HEK293 (cell line): ENCODE measurements around the gene CSTPP1.

ENCODE experiments used
- WT1 ChIP-seq: fragments of 450-650 bp; formaldehyde crosslinking; IDR thresholded peaks from 2 replicates; pipeline ENCODE4 v1.5.1; 2016; ENCODE audit warnings: missing biosample characterization, missing genetic modification characterization
- ZNF114 ChIP-seq: fragments of 450-650 bp; formaldehyde crosslinking; IDR thresholded peaks from 2 replicates; pipeline ENCODE4 v1.5.0; 2017; ENCODE audit warnings: missing biosample characterization, missing genetic modification characterization
- ZNF146 ChIP-seq: fragments of 450-650 bp; formaldehyde crosslinking; IDR thresholded peaks from 2 replicates; pipeline ENCODE4 v1.5.1; 2016; ENCODE audit warnings: missing biosample characterization, missing genetic modification characterization
- ZNF426 ChIP-seq: fragments of 450-650 bp; formaldehyde crosslinking; IDR thresholded peaks from 2 replicates; pipeline ENCODE4 v1.5.1; 2017; ENCODE audit warnings: missing biosample characterization, missing genetic modification characterization, mild to moderate bottlenecking, inconsistent platforms, moderate library complexity
- ZNF549 ChIP-seq: fragments of 450-650 bp; IDR thresholded peaks from 2 replicates; pipeline ENCODE4 v1.5.1; 2018; ENCODE audit warnings: missing biosample characterization, missing genetic modification characterization, mild to moderate bottlenecking, inconsistent platforms, moderate library complexity
- ZNF792 ChIP-seq: fragments of 450-650 bp; formaldehyde crosslinking; IDR thresholded peaks from 2 replicates; pipeline ENCODE4 v1.5.1; 2016; ENCODE audit warnings: missing biosample characterization, missing genetic modification characterization
- TF ChIP-seq, protein P1 (sequence below): fragments of 450-650 bp; formaldehyde crosslinking; IDR thresholded peaks from 2 replicates; pipeline ENCODE4 v1.5.1; 2016; ENCODE audit warnings: missing biosample characterization, missing genetic modification characterization
- TF ChIP-seq, protein P2 (sequence below): fragments of 450-650 bp; formaldehyde crosslinking; IDR thresholded peaks from 2 replicates; pipeline ENCODE4 v1.5.1; 2016; ENCODE audit warnings: missing biosample characterization, missing genetic modification characterization

DNA sequence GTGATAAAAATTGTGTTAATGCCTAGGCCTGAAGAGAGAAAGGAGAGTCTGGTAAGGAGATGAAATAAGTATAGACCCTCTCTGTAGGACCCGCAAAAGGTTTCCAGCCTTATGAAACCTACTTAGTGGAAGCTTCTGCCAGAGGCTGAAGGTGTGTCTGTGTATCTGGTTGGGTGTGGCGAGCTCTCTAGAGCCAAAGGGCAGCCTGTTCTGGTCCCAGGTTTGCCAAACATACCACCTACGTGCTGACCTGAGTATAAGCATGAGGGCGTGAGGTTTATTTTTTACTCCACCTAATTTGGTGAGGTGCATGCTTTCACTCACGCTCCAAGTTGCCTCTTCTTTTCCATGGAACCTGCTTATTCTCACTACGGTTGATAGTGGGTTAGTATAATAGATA, 5.6 kb downstream of the CSTPP1 start:
- TF ChIP-seq ZNF792 (tag by site-specific recombination) (no peak), ZNF114 (tag by site-specific recombination) (no peak), ZNF426 (tag by site-specific recombination) (no peak), ZNF549 (no peak), WT1 (tag by site-specific recombination) (no peak), ZNF146 (tag by site-specific recombination) (no peak)
- TF ChIP-seq, protein P1, sequence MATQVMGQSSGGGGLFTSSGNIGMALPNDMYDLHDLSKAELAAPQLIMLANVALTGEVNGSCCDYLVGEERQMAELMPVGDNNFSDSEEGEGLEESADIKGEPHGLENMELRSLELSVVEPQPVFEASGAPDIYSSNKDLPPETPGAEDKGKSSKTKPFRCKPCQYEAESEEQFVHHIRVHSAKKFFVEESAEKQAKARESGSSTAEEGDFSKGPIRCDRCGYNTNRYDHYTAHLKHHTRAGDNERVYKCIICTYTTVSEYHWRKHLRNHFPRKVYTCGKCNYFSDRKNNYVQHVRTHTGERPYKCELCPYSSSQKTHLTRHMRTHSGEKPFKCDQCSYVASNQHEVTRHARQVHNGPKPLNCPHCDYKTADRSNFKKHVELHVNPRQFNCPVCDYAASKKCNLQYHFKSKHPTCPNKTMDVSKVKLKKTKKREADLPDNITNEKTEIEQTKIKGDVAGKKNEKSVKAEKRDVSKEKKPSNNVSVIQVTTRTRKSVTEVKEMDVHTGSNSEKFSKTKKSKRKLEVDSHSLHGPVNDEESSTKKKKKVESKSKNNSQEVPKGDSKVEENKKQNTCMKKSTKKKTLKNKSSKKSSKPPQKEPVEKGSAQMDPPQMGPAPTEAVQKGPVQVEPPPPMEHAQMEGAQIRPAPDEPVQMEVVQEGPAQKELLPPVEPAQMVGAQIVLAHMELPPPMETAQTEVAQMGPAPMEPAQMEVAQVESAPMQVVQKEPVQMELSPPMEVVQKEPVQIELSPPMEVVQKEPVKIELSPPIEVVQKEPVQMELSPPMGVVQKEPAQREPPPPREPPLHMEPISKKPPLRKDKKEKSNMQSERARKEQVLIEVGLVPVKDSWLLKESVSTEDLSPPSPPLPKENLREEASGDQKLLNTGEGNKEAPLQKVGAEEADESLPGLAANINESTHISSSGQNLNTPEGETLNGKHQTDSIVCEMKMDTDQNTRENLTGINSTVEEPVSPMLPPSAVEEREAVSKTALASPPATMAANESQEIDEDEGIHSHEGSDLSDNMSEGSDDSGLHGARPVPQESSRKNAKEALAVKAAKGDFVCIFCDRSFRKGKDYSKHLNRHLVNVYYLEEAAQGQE (tag by site-specific recombination), result no peak
- TF ChIP-seq, protein P2, sequence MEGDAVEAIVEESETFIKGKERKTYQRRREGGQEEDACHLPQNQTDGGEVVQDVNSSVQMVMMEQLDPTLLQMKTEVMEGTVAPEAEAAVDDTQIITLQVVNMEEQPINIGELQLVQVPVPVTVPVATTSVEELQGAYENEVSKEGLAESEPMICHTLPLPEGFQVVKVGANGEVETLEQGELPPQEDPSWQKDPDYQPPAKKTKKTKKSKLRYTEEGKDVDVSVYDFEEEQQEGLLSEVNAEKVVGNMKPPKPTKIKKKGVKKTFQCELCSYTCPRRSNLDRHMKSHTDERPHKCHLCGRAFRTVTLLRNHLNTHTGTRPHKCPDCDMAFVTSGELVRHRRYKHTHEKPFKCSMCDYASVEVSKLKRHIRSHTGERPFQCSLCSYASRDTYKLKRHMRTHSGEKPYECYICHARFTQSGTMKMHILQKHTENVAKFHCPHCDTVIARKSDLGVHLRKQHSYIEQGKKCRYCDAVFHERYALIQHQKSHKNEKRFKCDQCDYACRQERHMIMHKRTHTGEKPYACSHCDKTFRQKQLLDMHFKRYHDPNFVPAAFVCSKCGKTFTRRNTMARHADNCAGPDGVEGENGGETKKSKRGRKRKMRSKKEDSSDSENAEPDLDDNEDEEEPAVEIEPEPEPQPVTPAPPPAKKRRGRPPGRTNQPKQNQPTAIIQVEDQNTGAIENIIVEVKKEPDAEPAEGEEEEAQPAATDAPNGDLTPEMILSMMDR (tag by site-specific recombination), result no peak
